AG09309 (cell line): ENCODE measurements around the gene SPATA31D1.

Experiments used
- DNase-seq: peaks from one replicate; pipeline ENCODE4 v3.0.0-alpha.2; 2010; ENCODE audit warnings: low read depth
- H3K4me3 ChIP-seq: 2 replicates; pipeline ENCODE4 v1.5.1; 2011; ENCODE audit warnings: mild to moderate bottlenecking, low read depth, low read length, moderate library complexity; ENCODE audit not compliant: control insufficient read depth
- CTCF ChIP-seq: IDR thresholded peaks from 2 replicates; pipeline ENCODE4 v1.5.1; 2011; ENCODE audit warnings: mild to moderate bottlenecking, low read depth, low read length, inconsistent platforms; ENCODE audit not compliant: insufficient read depth, control insufficient read depth; ENCODE audit errors: missing control alignments

SPATA31D1 gene

GRCh38 chr9:82020331-82020730, 31.8 kb downstream of the SPATA31D1 start:
- DNase-seq, result no peak
- no peak overlapping the region for H3K4me3 ChIP-seq
- TF ChIP-seq CTCF, result no peak

GRCh38 chr9:82021198-82021597, 32.6 kb downstream of the SPATA31D1 start:
- H3K4me3 ChIP-seq, result no peak overlapping the region
- TF ChIP-seq CTCF, result no peak
- peak; percentile 96 for DNase-seq

- no peak overlapping the region for H3K4me3 ChIP-seq
- no peak for TF ChIP-seq CTCF
- no peak for DNase-seq
Measured at GRCh38 chr9:82022121-82022520, 33.5 kb downstream of the SPATA31D1 start.

- H3K4me3 ChIP-seq, result no peak overlapping the region
- no peak for TF ChIP-seq CTCF
- DNase-seq, result no peak
Measured at GRCh38 chr9:82024908-82025307, 36.3 kb downstream of the SPATA31D1 start.

GRCh38 chr9:82031538-82032280, 43.1 kb downstream of the SPATA31D1 start:
- no peak overlapping the region for H3K4me3 ChIP-seq
- peak; percentile 75 for DNase-seq

GRCh38 chr9:82034956-82035731, 46.6 kb downstream of the SPATA31D1 start:
- DNase-seq, result no peak
- TF ChIP-seq CTCF, result no peak
- H3K4me3 ChIP-seq, result no peak overlapping the region

More at GRCh38 chr9:82031538-82032280, 43.1 kb downstream of the SPATA31D1 start:
- TF ChIP-seq CTCF, result no peak
